Ramos (cell line): ENCODE results near the gene BAIAP2L1.
"Not testable (repeated sequence)": the region's sequence is repeated elsewhere in the genome, so short reads cannot be mapped to it uniquely, and the experiment has no call there.

Source experiments
- in situ Hi-C: fragments of 300-500 bp; cut with MboI; formaldehyde crosslinking; loops from one replicate; pipeline ENCODE4 v1.14.3; 2022; ENCODE audit warnings: low sequenced_read_pairs; ENCODE audit not compliant: unreplicated experiment

BAIAP2L1 gene, protein sequence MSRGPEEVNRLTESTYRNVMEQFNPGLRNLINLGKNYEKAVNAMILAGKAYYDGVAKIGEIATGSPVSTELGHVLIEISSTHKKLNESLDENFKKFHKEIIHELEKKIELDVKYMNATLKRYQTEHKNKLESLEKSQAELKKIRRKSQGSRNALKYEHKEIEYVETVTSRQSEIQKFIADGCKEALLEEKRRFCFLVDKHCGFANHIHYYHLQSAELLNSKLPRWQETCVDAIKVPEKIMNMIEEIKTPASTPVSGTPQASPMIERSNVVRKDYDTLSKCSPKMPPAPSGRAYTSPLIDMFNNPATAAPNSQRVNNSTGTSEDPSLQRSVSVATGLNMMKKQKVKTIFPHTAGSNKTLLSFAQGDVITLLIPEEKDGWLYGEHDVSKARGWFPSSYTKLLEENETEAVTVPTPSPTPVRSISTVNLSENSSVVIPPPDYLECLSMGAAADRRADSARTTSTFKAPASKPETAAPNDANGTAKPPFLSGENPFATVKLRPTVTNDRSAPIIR

GRCh38 chr7:98400542-98401340 lies at the start of gene BAIAP2L1:
TSS of gene BAIAP2L1 (minus strand) at chr7:98401090. CDS start at chr7:98400852, 238 bp downstream.
- in situ Hi-C loops: no loop called here

GRCh38 chr7:98448766-98449165 lies 47.9 kb upstream of the BAIAP2L1 start:
- in situ Hi-C loops: no loop called here

DNA sequence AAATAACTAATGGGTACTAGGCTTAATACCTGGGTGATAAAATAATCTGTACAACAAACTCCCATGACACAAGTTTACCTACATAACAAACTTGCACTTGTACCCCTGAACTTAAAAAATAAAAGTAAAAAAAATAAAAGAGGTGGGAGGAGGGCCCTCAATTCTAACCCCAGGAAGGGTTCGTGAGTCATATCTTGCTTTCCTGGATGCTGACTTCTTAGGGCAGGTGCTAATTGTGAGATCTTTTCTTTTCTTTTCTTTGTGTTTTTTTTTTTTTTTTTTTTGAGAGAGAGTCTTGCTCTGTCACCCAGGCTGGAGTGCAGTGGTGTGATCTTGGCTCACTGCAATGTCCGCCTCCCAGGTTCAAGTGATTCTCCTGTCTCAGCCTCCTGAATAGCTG lies 40.1 kb upstream of the BAIAP2L1 start:
- in situ Hi-C loops: not testable (repeated sequence)

GRCh38 chr7:98439484-98439883 lies 38.6 kb upstream of the BAIAP2L1 start:
- in situ Hi-C loops: no loop called here

DNA sequence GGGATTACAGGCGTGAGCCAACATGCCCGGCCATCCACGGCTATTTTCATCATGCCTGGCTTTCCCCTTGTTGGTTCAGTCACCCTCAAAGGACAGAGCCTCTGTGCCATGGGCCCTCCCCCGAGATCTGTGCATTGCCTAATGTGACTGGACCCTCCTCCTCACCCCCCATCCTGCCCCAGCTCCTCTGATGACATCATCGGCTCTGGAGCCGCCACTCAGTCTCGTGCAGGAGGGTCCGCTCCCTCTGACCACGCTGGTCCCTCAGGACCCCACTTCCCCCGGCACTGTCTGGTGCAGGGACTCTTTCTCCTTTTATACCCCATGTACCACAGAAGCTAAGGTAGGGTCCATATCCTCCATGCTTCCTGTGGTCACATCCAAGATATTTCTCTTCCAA lies 33.2 kb upstream of the BAIAP2L1 start:
- in situ Hi-C loops: loop anchor here (5.0 kb wide), 2 partner anchors 313 to 408 kb away; no protein-coding TSS in a partner anchor

- in situ Hi-C loops: loop anchor here (5.0 kb wide), 2 partner anchors 318 to 413 kb away; no protein-coding TSS in a partner anchor
Measured at GRCh38 chr7:98429799-98430198, 28.9 kb upstream of the BAIAP2L1 start.

GRCh38 chr7:98423043-98423442 lies 22.2 kb upstream of the BAIAP2L1 start:
- in situ Hi-C loops: no loop called here

DNA sequence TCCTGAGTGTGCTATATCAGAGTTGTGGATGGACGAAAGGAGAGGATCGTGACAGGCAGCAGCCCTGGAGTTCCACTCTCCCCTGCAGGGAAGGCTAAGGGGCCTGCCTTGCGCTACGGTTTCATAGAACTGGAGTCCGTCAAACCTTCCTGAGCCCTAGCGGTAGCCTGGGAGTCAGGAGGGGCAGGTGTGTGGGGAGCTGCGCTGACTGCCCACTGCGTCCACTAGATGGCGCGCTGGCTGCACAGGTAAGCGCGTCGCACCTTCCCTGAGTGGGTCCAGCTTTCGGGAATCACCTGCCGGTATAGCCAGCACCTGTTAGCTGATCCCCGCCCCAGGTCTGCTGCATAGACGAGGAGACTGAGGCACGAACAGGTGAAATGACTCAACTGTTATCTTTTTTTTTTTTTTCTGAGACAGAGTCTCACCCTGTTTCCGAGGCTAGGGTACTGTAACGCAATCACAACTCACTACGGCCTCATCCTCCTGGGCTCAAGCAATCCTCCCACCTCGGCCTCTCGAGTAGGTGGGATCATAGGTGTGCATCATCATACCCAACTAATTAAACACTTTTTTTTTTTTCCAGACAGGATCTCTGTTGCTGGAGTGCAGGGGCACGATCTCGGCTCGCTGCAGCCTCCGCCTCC lies 20.2 kb upstream of the BAIAP2L1 start:
- in situ Hi-C loops: no loop called here

DNA sequence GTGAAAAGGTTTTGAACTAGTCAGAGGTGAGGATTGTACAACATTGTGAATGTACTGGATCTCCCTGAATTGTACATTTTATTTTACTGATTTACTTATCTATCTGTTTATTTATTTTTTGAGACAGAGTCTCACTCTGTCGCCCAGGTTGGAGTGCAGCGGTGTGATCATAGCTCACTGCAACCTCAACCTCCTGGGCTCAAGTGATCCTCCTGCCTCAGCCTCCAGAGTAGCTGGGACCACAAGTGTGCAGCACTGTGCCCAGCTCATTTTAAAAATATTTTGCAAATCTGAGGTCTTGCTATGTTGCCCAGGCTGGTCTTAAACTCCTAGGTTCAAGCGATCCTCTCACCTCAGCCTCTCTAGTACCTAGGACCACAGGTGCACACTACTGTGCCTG lies 19.1 kb upstream of the BAIAP2L1 start:
- in situ Hi-C loops: not testable (repeated sequence)

GRCh38 chr7:98419316-98419691 lies 18.4 kb upstream of the BAIAP2L1 start:
- in situ Hi-C loops: not testable (repeated sequence)

DNA sequence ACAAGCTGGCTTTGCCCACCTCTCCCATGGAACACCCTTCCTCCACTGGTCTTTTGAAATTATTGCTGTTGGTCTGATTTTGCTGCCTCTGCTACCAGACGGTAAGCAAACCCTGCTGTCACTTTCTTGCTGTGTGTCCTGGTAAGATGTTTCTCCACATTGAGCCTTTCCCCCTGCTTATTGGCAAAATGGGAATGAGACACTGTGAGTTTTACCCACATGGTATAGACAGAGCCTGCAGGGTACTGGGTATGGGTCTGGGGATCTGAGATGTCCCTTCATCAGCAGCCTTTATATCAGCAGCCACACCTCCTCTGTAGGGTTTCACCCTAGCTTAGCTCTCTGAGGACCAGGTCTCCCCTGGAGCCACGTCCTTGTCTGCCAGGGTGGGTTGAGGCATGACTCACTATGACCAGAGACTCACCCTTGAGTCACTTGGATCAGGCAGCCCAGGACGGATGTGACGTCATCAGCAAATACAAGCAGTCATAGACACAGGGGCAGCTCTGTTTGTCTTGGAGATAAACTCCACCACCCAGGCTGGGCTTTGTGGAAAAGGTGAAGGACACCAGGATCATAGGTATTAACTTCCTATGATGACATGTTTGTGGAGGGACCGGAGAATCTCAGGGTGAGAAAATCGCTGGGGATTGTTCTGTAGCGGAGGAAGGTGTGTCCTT lies 17.9 kb upstream of the BAIAP2L1 start:
- in situ Hi-C loops: no loop called here

DNA sequence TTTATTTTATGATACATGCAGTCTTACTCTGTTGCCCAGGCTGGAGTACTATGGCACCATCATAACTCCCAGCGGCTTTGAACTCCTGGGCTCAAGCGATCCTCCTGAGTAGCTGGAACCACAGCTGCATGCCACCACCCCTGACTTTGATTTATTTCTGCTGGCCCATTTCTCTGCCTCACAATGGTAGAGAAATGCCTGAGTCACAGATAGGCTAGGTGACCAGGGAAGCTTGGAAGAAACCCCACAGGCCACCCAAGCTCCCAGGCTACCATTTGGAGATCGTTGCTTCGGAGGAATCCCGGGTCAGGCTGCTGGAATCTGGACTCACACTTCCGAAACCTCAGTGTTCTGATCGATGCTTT lies 17.4 kb upstream of the BAIAP2L1 start:
- in situ Hi-C loops: no loop called here

DNA sequence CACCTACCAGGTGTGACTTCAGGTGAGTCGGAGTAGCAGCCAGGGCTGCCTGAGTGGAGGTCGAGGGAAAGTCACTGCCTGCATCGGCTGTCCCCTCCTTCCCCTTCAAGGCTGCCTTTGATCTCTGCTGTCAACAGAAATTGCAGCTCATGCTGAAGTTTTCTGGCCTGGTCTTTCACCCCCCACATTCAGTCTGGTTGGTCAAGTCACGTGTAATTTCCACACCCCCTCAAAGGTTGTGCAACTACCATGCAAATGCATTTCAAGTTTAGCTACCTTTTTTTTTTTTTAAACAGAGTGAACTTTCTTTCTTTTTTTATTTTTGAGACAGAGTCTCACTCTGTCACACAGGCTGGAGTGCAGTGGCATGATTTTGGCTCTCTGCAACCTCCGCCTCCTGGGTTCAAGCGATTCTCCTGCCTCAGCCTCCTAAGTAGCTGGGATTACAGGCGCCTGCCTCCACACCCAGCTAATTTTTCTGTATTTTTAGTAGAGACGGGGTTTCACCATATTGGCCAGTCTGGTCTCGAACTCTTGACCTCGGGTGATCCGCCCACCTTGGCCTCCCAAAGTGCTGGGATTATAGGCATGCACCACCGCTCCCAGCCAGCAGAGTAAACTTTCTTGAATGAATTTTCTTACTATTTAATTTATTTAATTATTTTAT lies 16.8 kb upstream of the BAIAP2L1 start:
- in situ Hi-C loops: not testable (repeated sequence)

- in situ Hi-C loops: no loop called here
Measured at GRCh38 chr7:98414205-98414900, 13.5 kb upstream of the BAIAP2L1 start.

DNA sequence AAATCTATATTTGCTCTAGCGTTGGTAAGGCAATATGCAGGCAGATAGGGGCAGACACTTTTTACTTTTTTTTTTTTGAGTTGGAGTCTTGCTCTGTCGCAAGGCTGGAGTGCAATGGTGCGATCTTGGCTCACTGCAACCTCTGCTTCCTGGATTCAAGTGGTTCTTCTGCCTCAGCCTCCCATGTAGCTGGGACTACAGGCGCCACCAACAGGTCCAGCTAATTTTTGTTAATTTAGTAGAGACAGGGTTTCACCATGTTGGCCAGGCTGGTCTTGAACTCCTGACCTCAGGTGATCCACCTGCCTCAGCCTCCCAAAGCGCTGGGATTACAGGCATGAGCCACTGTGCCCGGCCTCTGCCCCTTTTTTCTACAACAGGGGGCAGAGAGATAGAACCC lies 12.8 kb upstream of the BAIAP2L1 start:
- in situ Hi-C loops: not testable (repeated sequence)

DNA sequence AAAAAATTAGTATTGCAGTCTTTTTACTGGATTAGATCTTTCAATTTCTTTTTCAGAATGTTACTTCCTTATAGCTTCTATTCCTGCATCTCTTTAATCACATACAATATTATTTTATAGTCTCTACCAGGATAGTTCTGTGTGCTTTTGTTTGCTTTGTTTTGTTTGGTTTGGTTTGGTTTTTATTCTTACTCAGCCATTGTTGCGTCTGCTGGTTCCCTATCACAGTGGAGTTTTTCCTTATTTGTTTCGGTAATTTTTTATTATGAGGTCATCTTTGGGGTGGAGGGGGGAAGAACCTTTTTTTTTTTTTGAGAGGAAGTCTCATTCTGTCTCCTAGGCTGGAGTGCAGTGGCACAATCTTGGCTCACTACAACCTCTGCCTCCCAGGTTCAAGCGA lies 9.0 kb upstream of the BAIAP2L1 start:
- in situ Hi-C loops: no loop called here

DNA sequence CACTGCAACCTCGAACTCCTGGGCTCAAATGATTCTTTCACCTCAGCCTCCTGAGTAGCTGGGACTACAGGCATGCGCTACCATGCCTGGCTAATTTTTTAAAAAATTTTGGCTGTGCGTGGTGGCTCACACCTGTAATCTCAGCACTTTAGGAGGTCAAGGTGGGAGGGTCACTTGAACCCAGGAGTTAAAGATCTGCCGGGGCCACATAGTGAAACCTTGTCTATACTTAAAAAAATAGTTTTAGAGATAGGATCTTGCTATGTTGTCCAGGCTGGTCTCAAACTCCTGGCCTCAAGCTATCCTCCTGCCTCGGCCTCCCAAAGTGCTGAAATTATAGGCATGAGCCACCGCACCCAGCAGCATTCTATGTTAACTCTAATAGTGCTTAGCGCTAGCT lies 7.3 kb upstream of the BAIAP2L1 start:
- in situ Hi-C loops: not testable (repeated sequence)

DNA sequence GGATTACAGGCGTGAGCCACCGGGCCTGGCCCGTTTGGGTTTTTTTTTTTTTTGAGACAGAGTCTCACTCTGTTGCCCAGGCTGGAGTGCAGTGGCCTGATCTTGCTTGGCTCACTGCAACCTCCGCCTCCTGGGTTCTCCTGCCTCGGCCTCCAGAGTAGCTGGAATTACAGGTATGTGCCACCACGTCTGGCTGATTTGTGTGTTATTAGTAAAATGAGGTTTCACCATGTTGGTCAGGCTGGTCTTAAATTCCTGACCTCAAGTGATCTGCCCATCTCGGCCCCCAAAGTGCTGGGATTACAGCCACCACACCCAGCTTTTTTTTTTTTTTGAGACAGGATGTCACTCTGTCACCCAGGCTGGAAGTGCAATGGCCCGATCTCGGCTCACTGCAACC lies 5.9 kb upstream of the BAIAP2L1 start:
- in situ Hi-C loops: no loop called here

GRCh38 chr7:98404840-98405239 lies 4.0 kb upstream of the BAIAP2L1 start:
- in situ Hi-C loops: no loop called here
